Measurements from ENCODE around the gene TLR6. TPM values are rescaled to one million over a fixed set of nuclear protein-coding genes. Genes with fewer than 3 reads are reported as not detected.

Gene TLR6
- total and polyA plus RNA-seq, 2 donors (not counting 1 experiment from before 2014, with no cell fraction given), result 10.0 to 60.6 TPM

DNA sequence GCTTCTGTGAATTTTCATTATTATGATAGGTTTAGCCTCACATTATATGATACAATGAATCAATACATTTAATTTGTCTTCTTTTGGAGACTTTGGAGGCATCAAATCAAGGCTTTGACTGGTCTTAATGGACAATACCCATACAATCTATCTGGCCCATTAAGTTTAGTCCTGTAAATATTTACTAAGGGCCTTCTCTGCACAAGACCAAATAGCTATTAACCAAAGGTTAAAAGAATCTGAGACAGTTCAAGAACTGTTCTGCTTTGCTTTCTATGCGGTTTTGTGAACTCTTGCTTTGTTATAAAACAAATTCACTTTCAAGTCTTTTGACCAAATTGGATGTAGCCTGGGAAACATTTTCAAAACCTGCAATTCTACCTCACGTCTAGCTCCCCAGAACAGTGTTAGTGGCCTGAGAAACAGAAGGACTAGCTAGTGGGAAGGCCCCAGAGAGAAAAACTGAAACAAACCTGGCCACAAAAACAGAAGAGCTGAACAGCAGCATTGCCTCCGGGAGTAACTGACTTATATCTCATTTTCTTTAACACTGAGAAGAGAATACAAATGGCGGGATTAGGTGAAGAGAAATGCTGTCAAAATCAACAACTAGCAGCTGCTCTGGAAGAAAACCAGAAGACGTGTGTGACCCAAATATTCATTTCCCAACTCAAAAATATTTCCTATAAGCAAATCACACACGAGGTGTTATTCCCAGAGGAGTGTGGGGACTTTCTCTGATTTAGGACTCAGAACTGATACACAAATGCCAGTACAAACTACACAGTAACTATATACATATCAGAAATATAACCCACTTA, 52.6 kb downstream of the TLR6 start:
- 0% methylated on average over 1 of the region's 6 CpGs for WGBS (ENCODE audit: insufficient coverage)
- CTCF ChIA-PET, result interaction anchor here (0.8 to 7.7 kb wide), 24 partner anchors 9 to 624 kb away, joined by 3 to 180 read pairs (median 5); partner anchors contain the start of genes TLR10 and TLR6
- peaks cover 12% of the 10 kb centered on the region for H3K9me3 Mint-ChIP-seq (ENCODE audit: insufficient read depth)
- Histone ChIP-seq H3K27me3 (replicated peaks in 1 of 4; ENCODE audit: control extremely low read depth in 1 of 4, control insufficient read depth in 3 of 4, insufficient read depth in 4 of 4, low read length in 3 of 4) (no peaks in the 10 kb centered on the region), H3K4me1 (ENCODE audit: control insufficient read depth in 2 of 2, insufficient read depth in 2 of 2, low read length in 2 of 2) (peaks cover 32 to 45% of the 10 kb centered on the region in 2 donors), H3K9ac (ENCODE audit: low read length) (peak overlapping the region; percentile 83), H3K36me3 (replicated peaks in 1 of 2; ENCODE audit: control extremely low read depth in 1 of 2, control insufficient read depth in 1 of 2, extremely low read depth in 1 of 2, insufficient read depth in 2 of 2, low read length in 1 of 2) (peaks cover 15 to 42% of the 10 kb centered on the region in 2 experiments), H3K9me3 (ENCODE audit: control extremely low read depth in 1 of 3, control insufficient read depth in 2 of 3, insufficient read depth in 1 of 3, low read length in 2 of 3) (peaks cover 4 to 39% (median 31%) of the 10 kb centered on the region in 3 donors), H3K27ac (ENCODE audit: low read length in 2 of 2) (peak overlapping the region; percentile 72 to 97), H2AFZ (ENCODE audit: insufficient read depth, low read depth, low read length, poor library complexity, severe bottlenecking) (peak overlapping the region; percentile 13), H3K4me3 (ENCODE audit: control extremely low read depth in 1 of 5, extremely low read depth in 1 of 5, insufficient read depth in 1 of 5, low read depth in 2 of 5, low read length in 4 of 5) (peak overlapping the region; percentile 57 to 97 (median 70)), H4K20me1 (ENCODE audit: control insufficient read depth, insufficient read depth, low read length, poor library complexity, severe bottlenecking) (no peaks in the 10 kb centered on the region), H3K4me2 (replicated peaks; ENCODE audit: low read depth, low read length, poor library complexity, severe bottlenecking) (peak overlapping the region; percentile 74), H3K79me2 (ENCODE audit: control insufficient read depth, insufficient read depth, low read length) (peaks cover 56% of the 10 kb centered on the region)
- peak overlapping the region; percentile 80 for H3K4me3 Mint-ChIP-seq
- TF ChIP-seq CTCF (IDR thresholded peaks at IDR 0.05), result no peak
- TF ChIP-seq EZH2 (IDR thresholded peaks at IDR 0.05; ENCODE audit: borderline replicate concordance, insufficient read depth, low read depth, low read length, poor library complexity, severe bottlenecking), result no peak
- POLR2A ChIA-PET, result interaction anchor here (0.7 to 3.9 kb wide), 10 partner anchors 10 to 73 kb away, joined by 3 to 26 read pairs (median 4); partner anchors contain the start of genes TLR10 and TLR6
- no peaks in the 10 kb centered on the region for H3K27me3 Mint-ChIP-seq
- H3K27ac Mint-ChIP-seq, result peak overlapping the region; percentile 95
- ATAC-seq (ENCODE audit: low read depth), result peak; percentile 17
- peaks cover 53% of the 10 kb centered on the region for H3K4me1 Mint-ChIP-seq
- intact Hi-C loops (cut with micrococcal nuclease), result loop anchor here (1.0 to 10.0 kb wide), 3 partner anchors 22 to 561 kb away; partner anchors contain the start of genes RFC1 and TLR10
- peak; percentile 62 for DNase-seq
